HepG2 (cell line): ENCODE data around the gene ARFGAP3. TPM values are rescaled to one million over a fixed set of nuclear protein-coding genes. Genes with fewer than 3 reads are reported as not detected.
A peak's percentile ranks its signal among the peaks of the same experiment; 100 is the strongest.

Source experiments
- ATAC-seq: fragments of 200-7000 bp; cut with Tn5 transposase; 3 replicates; pipeline ENCODE4 v1.9.1; 2020; ENCODE audit warnings: mild to moderate bottlenecking, moderate library complexity
- BruUV-seq: library from RNA; stranded (reverse); fragments of 400-500 nt; replicated peaks from 2 replicates; lab custom pipeline; 2021; lab: Mats Ljungman, UMichigan
- CTCF ChIA-PET: fragments of 300-600 bp; formaldehyde crosslinking; extraction: SDS; loops from one replicate; lab custom pipeline; 2021; ENCODE audit warnings: low total read pairs, inconsistent platforms, low intra/inter-chr PET ratio; lab: Yijun Ruan, JAX
- POLR2A ChIA-PET: fragments of 350-600 bp; sonication (Branson Sonifier 250); formaldehyde crosslinking; loops from one replicate; lab custom pipeline; 2020; ENCODE audit warnings: antibody characterized with exemption, inconsistent platforms; lab: Yijun Ruan, JAX
- DNase-seq: peaks from one replicate; pipeline ENCODE4 v3.0.0-alpha.2; 2015; ENCODE audit warnings: low spot score
- FAIRE-seq: peaks from 3 replicates; lab custom pipeline; 2011; peaks lifted over from hg19 to GRCh38; lab: Jason Lieb, UNC
- H2AFZ ChIP-seq: one replicate; pipeline ENCODE4 v1.6.1; 2011; ENCODE audit warnings: low read length, inconsistent platforms
- H3K27ac ChIP-seq: fragments of 300-600 bp; 3 replicates; pipeline ENCODE4 v1.8.0; 2011; ENCODE audit warnings: mixed run types, mild to moderate bottlenecking, mixed read lengths, low read length, inconsistent platforms; ENCODE audit not compliant: insufficient read depth; ENCODE audit errors: extremely low read length
- H3K27me3 ChIP-seq, 2 experiments: fragments of 200-600 bp in 1 of 2; 2 replicates in 1 of 2; 3 replicates in 1 of 2; pipeline versions ENCODE4 v1.6.0 to v1.8.0; 2011; ENCODE audit warnings: low read length in 2 of 2, mild to moderate bottlenecking in 2 of 2, moderate library complexity in 2 of 2, inconsistent platforms in 1 of 2; ENCODE audit not compliant: insufficient read depth in 2 of 2, control insufficient read depth in 1 of 2
- H3K36me3 ChIP-seq, 2 experiments: fragments of 200-600 bp in 1 of 2; replicated peaks in 1 of 2; 2 replicates in 1 of 2; 3 replicates in 1 of 2; pipeline versions ENCODE4 v1.5.1 to v1.8.0; 2011; ENCODE audit warnings: low read length in 2 of 2, inconsistent platforms in 1 of 2; ENCODE audit not compliant: insufficient read depth in 2 of 2, control insufficient read depth in 1 of 2
- H3K4me1 ChIP-seq: 2 replicates; pipeline ENCODE4 v1.5.1; 2012; ENCODE audit warnings: low read length, inconsistent platforms; ENCODE audit not compliant: insufficient read depth
- H3K4me2 ChIP-seq: 2 replicates; pipeline ENCODE4 v1.6.0; 2011; ENCODE audit warnings: low read depth, low read length, inconsistent platforms
- H3K4me3 ChIP-seq, 3 experiments: fragments of 200-600 bp in 1 of 3; sonication (generic), shearing (Covaris generic) in 1 of 3; replicated peaks in 1 of 3; 2 replicates each; pipeline ENCODE4 v1.5.1; 2011 to 2016; ENCODE audit warnings: low read length in 3 of 3, inconsistent platforms in 2 of 3, low read depth in 2 of 3, mild to moderate bottlenecking in 2 of 3, control low read depth in 1 of 3, mixed read lengths in 1 of 3; ENCODE audit not compliant: insufficient read depth in 1 of 3
- H3K79me2 ChIP-seq: one replicate; pipeline ENCODE4 v1.6.1; 2011; ENCODE audit warnings: low read length, inconsistent platforms; ENCODE audit not compliant: insufficient read depth
- H3K9ac ChIP-seq: 2 replicates; pipeline ENCODE4 v1.6.0; 2011; ENCODE audit warnings: mild to moderate bottlenecking, low read depth, low read length, inconsistent platforms; ENCODE audit not compliant: insufficient read depth
- H3K9me3 ChIP-seq: 2 replicates; pipeline ENCODE4 v1.5.1; 2012; ENCODE audit warnings: mild to moderate bottlenecking, low read length
- H4K20me1 ChIP-seq: 2 replicates; pipeline ENCODE4 v1.6.0; 2011; ENCODE audit warnings: inconsistent platforms, mild to moderate bottlenecking, low read length, moderate library complexity; ENCODE audit not compliant: insufficient read depth
- NFKB2 ChIP-seq: sonication (generic); formaldehyde crosslinking; IDR thresholded peaks from 2 replicates; pipeline ENCODE4 v1.4.0; 2020; ENCODE audit warnings: missing genetic modification reagents, borderline replicate concordance
- NKX3-1 ChIP-seq: sonication (generic); formaldehyde crosslinking; IDR thresholded peaks from 2 replicates; pipeline ENCODE4 v1.5.0; 2020; ENCODE audit warnings: missing genetic modification reagents
- PAXIP1 ChIP-seq: sonication (generic); formaldehyde crosslinking; conservative IDR thresholded peaks from 2 replicates; pipeline ENCODE4 v1.4.0; 2020; ENCODE audit warnings: mild to moderate bottlenecking, missing genetic modification reagents, moderate library complexity
- SRSF1 ChIP-seq: fragments of 200-400 bp; formaldehyde crosslinking; optimal IDR thresholded peaks from 2 replicates; pipeline ENCODE3; 2017; ENCODE audit warnings: mild to moderate bottlenecking, low read depth, low read length, moderate library complexity
- U2AF2 ChIP-seq: fragments of 200-400 bp; formaldehyde crosslinking; IDR thresholded peaks from 2 replicates; pipeline ENCODE4 v1.6.1; 2017; ENCODE audit warnings: low read depth, mild to moderate bottlenecking, low read length
- ZC3H13 ChIP-seq: sonication (generic); formaldehyde crosslinking; IDR thresholded peaks from 2 replicates; pipeline ENCODE4 v1.8.1; 2023; ENCODE audit warnings: mild to moderate bottlenecking, missing genetic modification reagents, moderate library complexity
- ZNF138 ChIP-seq: sonication (generic); formaldehyde crosslinking; IDR thresholded peaks from 2 replicates; pipeline ENCODE4 v1.5.0; 2020; ENCODE audit warnings: mild to moderate bottlenecking, low read depth, missing genetic modification reagents
- ZNF263 ChIP-seq: sonication (generic); formaldehyde crosslinking; IDR thresholded peaks from 2 replicates; pipeline ENCODE4 v1.4.0; 2020; ENCODE audit warnings: missing genetic modification reagents
- ZNF432 ChIP-seq: sonication (generic); formaldehyde crosslinking; IDR thresholded peaks from 2 replicates; pipeline ENCODE4 v1.5.0; 2020; ENCODE audit warnings: missing genetic modification reagents, mild to moderate bottlenecking, borderline replicate concordance
- ZXDC ChIP-seq: sonication (generic); formaldehyde crosslinking; IDR thresholded peaks from 2 replicates; pipeline ENCODE4 v1.5.0; 2020; ENCODE audit warnings: mild to moderate bottlenecking, missing genetic modification reagents
- WGBS: methylation state at CpG from one replicate; pipeline ENCODE4 v1.1.6; 2017; ENCODE audit warnings: low lambda C conversion rate; 5-methylcytosine and 5-hydroxymethylcytosine counted together
- in situ Hi-C: cut with HindIII; loops from 2 replicates; pipeline ENCODE4 v1.10.0; 2017; ENCODE audit warnings: low pct_unique_long_range_greater_than_20kb; ENCODE audit not compliant: extremely low pct_ligation_motif_present
- intact Hi-C: fragments of 100-400 bp; cut with micrococcal nuclease; formaldehyde crosslinking; loops from one replicate; pipeline ENCODE4 v1.10.0; 2022; ENCODE audit not compliant: unreplicated experiment
- polyA plus RNA-seq, 8 experiments: library from polyadenylated mRNA; depleted of rRNA in 3 of 8; stranded (reverse) in 7 of 8; unstranded in 1 of 8; fragments of >200 nt; fragmentation: Illumina TruSeq in 4 of 8; extraction: Trizol in 4 of 8; gene quantifications; 2 replicates each; pipeline versions ENCODE4 v1.2.1 to v1.2.3, GENCODE V29; 2011 to 2016; ENCODE audit warnings: low read depth in 4 of 8, missing spikeins in 1 of 8, mixed read lengths in 1 of 8; ENCODE audit not compliant: insufficient read depth in 1 of 8
- total RNA-seq, 5 experiments: library from RNA; depleted of rRNA; stranded (reverse); fragments of >200 nt; fragmentation: Illumina TruSeq; extraction: Trizol; gene quantifications; 2 replicates each; pipeline ENCODE4 v1.2.3, GENCODE V29; 2016; ENCODE audit warnings: low read depth in 1 of 5

Gene ARFGAP3
- total and polyA plus RNA-seq, 2 of the 13 experiments (the other 11 are each of a cell fraction or from before 2014, with no cell fraction given): 41.7 to 61.6 TPM

- H3K36me3 ChIP-seq: no peaks in the 10 kb centered on the region
- no peak overlapping the region for H2AFZ ChIP-seq
- no TSS peak for BruUV-seq
- POLR2A ChIA-PET: no interaction called here
- CTCF ChIA-PET: no interaction called here
- TF ChIP-seq PAXIP1 (CRISPR knock-in tag): no peak
- no peak for TF ChIP-seq SRSF1
- no peak for TF ChIP-seq ZNF263
- TF ChIP-seq NKX3-1: no peak
- no peak for TF ChIP-seq U2AF2
- no peak for TF ChIP-seq NFKB2 (CRISPR knock-in tag)
- TF ChIP-seq ZC3H13 (CRISPR knock-in tag): no peak
- no peak for TF ChIP-seq ZNF138 (CRISPR knock-in tag)
- TF ChIP-seq ZXDC: no peak
- TF ChIP-seq ZNF432 (CRISPR knock-in tag): no peak
- no peak overlapping the region for H3K27ac ChIP-seq
- H3K9me3 ChIP-seq: no peaks in the 10 kb centered on the region
- H3K9ac ChIP-seq: no peak overlapping the region
- FAIRE-seq (no peak), ATAC-seq (no peak), DNase-seq (no peak)
- intact Hi-C loops (no loop called here), in situ Hi-C loops (no loop called here)
- 77% methylated on average over 11 of the region's 11 CpGs for WGBS
- peaks cover 82% of the 10 kb centered on the region for H3K4me1 ChIP-seq
- H4K20me1 ChIP-seq: no peaks in the 10 kb centered on the region
- H3K4me2 ChIP-seq: peak overlapping the region; percentile 73; the same call in 1 of the 2 replicates
- peak overlapping the region in 1 of 3 experiments; percentile 54; a peak in 1 of 6 replicates for H3K4me3 ChIP-seq
- H3K79me2 ChIP-seq: no peaks in the 10 kb centered on the region
- H3K27me3 ChIP-seq: peaks cover 2 to 14% of the 10 kb centered on the region in 2 experiments; a peak in 3 of 5 replicates
Observed at GRCh38 chr22:42769238-42769573, 87.9 kb downstream of the ARFGAP3 start.
